H1 (cell line): Measurements from ENCODE around the gene NUSAP1. TPM values are rescaled to one million over a fixed set of nuclear protein-coding genes. Genes with fewer than 3 reads are reported as not detected.

Experiments used
- CTCF ChIA-PET: fragments of 300-600 bp; sonication (Branson Sonifier 250); formaldehyde crosslinking; loops from one replicate; lab custom pipeline; 2021; ENCODE audit not compliant: partially characterized antibody; lab: Charles Lee
- POLR2A ChIA-PET: fragments of 300-600 bp; sonication (Branson Sonifier 250); formaldehyde crosslinking; loops from one replicate; lab custom pipeline; 2021; ENCODE audit warnings: inconsistent platforms; ENCODE audit not compliant: partially characterized antibody; lab: Charles Lee
- DNase-seq, 2 experiments: peaks; one replicate each; pipeline versions ENCODE4 v3.0.0 to v3.0.0-alpha.2; 2010 to 2022; ENCODE audit warnings: low spot score in 2 of 2, low read depth in 1 of 2, mixed read lengths in 1 of 2
- FAIRE-seq: peaks from 2 replicates; lab custom pipeline; 2011; peaks lifted over from hg19 to GRCh38; lab: Jason Lieb, UNC
- H2AFZ ChIP-seq: 2 replicates; pipeline ENCODE4 v1.8.1; 2012; ENCODE audit warnings: low read length, inconsistent platforms
- H2AK5ac ChIP-seq: 2 replicates; pipeline ENCODE4 v1.6.1; 2013; ENCODE audit warnings: low read depth, low read length
- H2BK120ac ChIP-seq: replicated peaks from 2 replicates; pipeline ENCODE3; 2013; ENCODE audit warnings: low read depth, low read length, inconsistent platforms
- H2BK12ac ChIP-seq: 2 replicates; pipeline ENCODE4 v1.6.1; 2013; ENCODE audit warnings: low read depth, low read length
- H2BK15ac ChIP-seq: 2 replicates; pipeline ENCODE4 v1.6.1; 2013; ENCODE audit warnings: low read length
- H2BK20ac ChIP-seq: 2 replicates; pipeline ENCODE4 v1.6.1; 2013; ENCODE audit warnings: low read length
- H2BK5ac ChIP-seq: 2 replicates; pipeline ENCODE4 v1.6.1; 2013; ENCODE audit warnings: low read depth, low read length
- H3K14ac ChIP-seq: 2 replicates; pipeline ENCODE4 v1.6.1; 2013; ENCODE audit warnings: inconsistent platforms; ENCODE audit not compliant: insufficient read length
- H3K18ac ChIP-seq: 2 replicates; pipeline ENCODE4 v1.6.1; 2013; ENCODE audit warnings: low read length; ENCODE audit errors: extremely low read depth
- H3K23ac ChIP-seq: 2 replicates; pipeline ENCODE4 v1.6.1; 2013; ENCODE audit warnings: inconsistent platforms; ENCODE audit not compliant: insufficient read length
- H3K23me2 ChIP-seq: 2 replicates; pipeline ENCODE4 v1.6.1; 2013; ENCODE audit warnings: low read depth, low read length
- H3K27ac ChIP-seq: 2 replicates; pipeline ENCODE4 v1.6.1; 2011; ENCODE audit warnings: low read depth, low read length, inconsistent platforms
- H3K27me3 ChIP-seq, 4 experiments: replicated peaks in 1 of 4; 1 replicate in 1 of 4; 2 replicates in 3 of 4; pipeline versions ENCODE4 v1.6.1 to v1.8.1; 2011 to 2013; ENCODE audit warnings: low read length in 3 of 4, mild to moderate bottlenecking in 3 of 4, inconsistent platforms in 2 of 4, mixed read lengths in 2 of 4, moderate library complexity in 1 of 4; ENCODE audit not compliant: control insufficient read depth in 3 of 4, insufficient read depth in 3 of 4; ENCODE audit errors: extremely low read depth in 1 of 4
- H3K36me3 ChIP-seq, 4 experiments: 2 replicates each; pipeline versions ENCODE4 v1.6.1 to v1.8.1; 2011 to 2013; ENCODE audit warnings: mild to moderate bottlenecking in 4 of 4, low read length in 3 of 4, moderate library complexity in 2 of 4, control low read depth in 1 of 4, inconsistent platforms in 1 of 4; ENCODE audit not compliant: insufficient read depth in 4 of 4, control insufficient read depth in 2 of 4
- H3K4ac ChIP-seq: replicated peaks from 2 replicates; pipeline ENCODE3; 2013; ENCODE audit warnings: low read length, low read depth, mixed read lengths, inconsistent platforms; ENCODE audit not compliant: insufficient read length
- H3K4me1 ChIP-seq, 4 experiments: replicated peaks in 1 of 4; 1 replicate in 1 of 4; 2 replicates in 3 of 4; pipeline versions ENCODE4 v1.6.1 to v1.8.1; 2011 to 2013; ENCODE audit warnings: low read length in 3 of 4, inconsistent platforms in 2 of 4, mixed read lengths in 1 of 4; ENCODE audit not compliant: insufficient read depth in 4 of 4, control insufficient read depth in 3 of 4
- H3K4me2 ChIP-seq, 2 experiments: 2 replicates each; pipeline versions ENCODE4 v1.6.1 to v1.8.1; 2011 to 2013; ENCODE audit warnings: low read depth in 2 of 2, low read length in 2 of 2, control low read depth in 1 of 2, inconsistent platforms in 1 of 2, mild to moderate bottlenecking in 1 of 2; ENCODE audit not compliant: insufficient read depth in 1 of 2
- H3K4me3 ChIP-seq, 4 experiments: fragments of 200-600, 300-600 bp in 1 of 4; sonication (generic), shearing (Covaris generic), sonication (Bioruptor Twin) in 1 of 4; 2 replicates each; pipeline versions ENCODE4 v1.5.1 to v1.8.1; 2011 to 2016; ENCODE audit warnings: low read length in 4 of 4, low read depth in 3 of 4, control low read depth in 2 of 4, inconsistent platforms in 2 of 4, mild to moderate bottlenecking in 2 of 4, mixed read lengths in 1 of 4, moderate library complexity in 1 of 4; ENCODE audit not compliant: insufficient read depth in 2 of 4; ENCODE audit errors: extremely low read depth in 1 of 4
- H3K56ac ChIP-seq: replicated peaks from 2 replicates; pipeline ENCODE3; 2013; ENCODE audit warnings: low read depth, mild to moderate bottlenecking, mixed read lengths, low read length, inconsistent platforms; ENCODE audit not compliant: insufficient read length
- H3K79me1 ChIP-seq: 2 replicates; pipeline ENCODE4 v1.6.1; 2013; ENCODE audit warnings: low read depth, low read length, control low read depth
- H3K79me2 ChIP-seq, 2 experiments: 2 replicates each; pipeline versions ENCODE4 v1.6.1 to v1.8.1; 2012 to 2013; ENCODE audit warnings: low read length in 2 of 2, mild to moderate bottlenecking in 2 of 2, inconsistent platforms in 1 of 2; ENCODE audit not compliant: insufficient read depth in 2 of 2, control insufficient read depth in 1 of 2
- H3K9ac ChIP-seq, 4 experiments: replicated peaks in 1 of 4; 1 replicate in 1 of 4; 2 replicates in 3 of 4; pipeline versions ENCODE4 v1.6.1 to v1.8.1; 2011 to 2013; ENCODE audit warnings: low read depth in 3 of 4, low read length in 3 of 4, control low read depth in 2 of 4, mild to moderate bottlenecking in 2 of 4, moderate library complexity in 2 of 4, inconsistent platforms in 1 of 4; ENCODE audit errors: extremely low read depth in 1 of 4
- H3K9me3 ChIP-seq, 2 experiments: 2 replicates each; pipeline versions ENCODE4 v1.6.1 to v1.8.1; 2012 to 2013; ENCODE audit warnings: mild to moderate bottlenecking in 2 of 2, moderate library complexity in 2 of 2, control low read depth in 1 of 2, inconsistent platforms in 1 of 2, low read depth in 1 of 2, low read length in 1 of 2, mixed read lengths in 1 of 2; ENCODE audit not compliant: insufficient read depth in 2 of 2
- H4K20me1 ChIP-seq, 2 experiments: replicated peaks in 1 of 2; 2 replicates each; pipeline versions ENCODE3 to v1.8.1; 2011 to 2013; ENCODE audit warnings: inconsistent platforms in 2 of 2, low read length in 2 of 2, mild to moderate bottlenecking in 1 of 2; ENCODE audit not compliant: insufficient read depth in 2 of 2, control insufficient read depth in 1 of 2
- H4K5ac ChIP-seq: 2 replicates; pipeline ENCODE4 v1.6.1; 2013; ENCODE audit warnings: low read length, low read depth, mixed read lengths, inconsistent platforms; ENCODE audit not compliant: insufficient read length
- H4K8ac ChIP-seq: 2 replicates; pipeline ENCODE4 v1.8.0; 2013; ENCODE audit warnings: mild to moderate bottlenecking, moderate library complexity, low read length, inconsistent platforms; ENCODE audit not compliant: insufficient read depth; ENCODE audit errors: extremely low read depth
- H4K91ac ChIP-seq: replicated peaks from 2 replicates; pipeline ENCODE3; 2013; ENCODE audit warnings: low read length, mixed read lengths, inconsistent platforms; ENCODE audit not compliant: insufficient read length
- ATF3 ChIP-seq: IDR thresholded peaks from 2 replicates; pipeline ENCODE4 v1.6.1; 2011; ENCODE audit warnings: low read depth, mild to moderate bottlenecking, low read length; ENCODE audit not compliant: insufficient read depth
- CEBPB ChIP-seq: IDR thresholded peaks from 2 replicates; pipeline ENCODE4 v1.6.1; 2012; ENCODE audit warnings: low read depth, low read length
- CHD2 ChIP-seq: IDR thresholded peaks from 2 replicates; pipeline ENCODE4 v1.6.1; 2012; ENCODE audit warnings: low read length, improper control_type of control experiment
- CTBP2 ChIP-seq: IDR thresholded peaks from 2 replicates; pipeline ENCODE4 v1.7.0; 2011; ENCODE audit warnings: borderline replicate concordance, mild to moderate bottlenecking, moderate library complexity, mixed read lengths, low read length; ENCODE audit not compliant: insufficient read depth, insufficient read length
- CTCF ChIP-seq, 3 experiments: IDR thresholded peaks; 1 replicate in 2 of 3; 2 replicates in 1 of 3; pipeline versions ENCODE4 v1.5.1 to v1.6.1; 2011; ENCODE audit warnings: low read length in 3 of 3, mild to moderate bottlenecking in 3 of 3, inconsistent platforms in 2 of 3, low read depth in 1 of 3, moderate library complexity in 1 of 3; ENCODE audit not compliant: insufficient read depth in 1 of 3; ENCODE audit errors: control extremely low read depth in 1 of 3
- GTF2F1 ChIP-seq: IDR thresholded peaks from 2 replicates; pipeline ENCODE4 v1.6.1; 2012; ENCODE audit warnings: low read depth, low read length, improper control_type of control experiment, borderline replicate concordance
- MAFK ChIP-seq: IDR thresholded peaks from 2 replicates; pipeline ENCODE4 v1.6.1; 2012; ENCODE audit warnings: low read depth, mild to moderate bottlenecking, improper control_type of control experiment, low read length
- NANOG ChIP-seq: IDR thresholded peaks from 2 replicates; pipeline ENCODE4 v1.6.1; 2011; ENCODE audit warnings: low read length, low read depth, mild to moderate bottlenecking, inconsistent platforms; ENCODE audit not compliant: insufficient read depth, poor library complexity, severe bottlenecking
- RFX5 ChIP-seq: IDR thresholded peaks from 2 replicates; pipeline ENCODE4 v1.6.1; 2011; ENCODE audit warnings: low read depth, low read length, improper control_type of control experiment, borderline replicate concordance
- RXRA ChIP-seq: IDR thresholded peaks from 2 replicates; pipeline ENCODE4 v1.6.1; 2011; ENCODE audit warnings: low read depth, mild to moderate bottlenecking, low read length, moderate library complexity; ENCODE audit not compliant: insufficient read depth
- SP2 ChIP-seq: IDR thresholded peaks from 2 replicates; pipeline ENCODE4 v1.6.1; 2012; ENCODE audit warnings: mild to moderate bottlenecking, low read length, inconsistent platforms
- WGBS, 2 experiments: shearing (Covaris generic) in 1 of 2; methylation state at CpG; one replicate each; pipeline versions ENCODE4 v1.1.6 to v1.1.7; 2013 to 2015; ENCODE audit warnings: low lambda C conversion rate in 2 of 2, mixed read lengths in 2 of 2, inconsistent platforms in 1 of 2, low coverage in 1 of 2, missing lambda C conversion rate in 1 of 2; ENCODE audit not compliant: insufficient replicate concordance in 2 of 2, insufficient coverage in 1 of 2, insufficient read length in 1 of 2; ENCODE audit errors: extremely low coverage in 1 of 2, missing lambda C conversion rate in 1 of 2; 5-methylcytosine and 5-hydroxymethylcytosine counted together
- polyA plus RNA-seq, 7 experiments: library from polyadenylated mRNA; depleted of rRNA in 3 of 7; stranded (reverse) in 5 of 7; unstranded in 2 of 7; fragments of >200 nt in 5 of 7; fragments of 200-250 nt in 2 of 7; gene quantifications; 1 replicate in 5 of 7; 2 replicates in 1 of 7; 4 replicates in 1 of 7; pipeline versions ENCODE4 v1.2.1 to v1.2.3, GENCODE V29; 2011 to 2013; ENCODE audit warnings: missing spikeins in 2 of 7, mixed read lengths in 2 of 7
- total RNA-seq: library from RNA; stranded (reverse); fragmentation: NEBNext Ultra II Directional; extraction: Animal tissue kit (Norgen Biotek cat#: 25700); gene quantifications from 2 replicates; pipeline ENCODE4 v1.2.1, GENCODE V29; 2021

NUSAP1 gene
- total and polyA plus RNA-seq, 2 of the 8 experiments (the other 6 are each of a cell fraction or from before 2014, with no cell fraction given), result 60.8 to 144 TPM

- H3K4me1 ChIP-seq, result no peaks in the 10 kb centered on the region
- H3K9me3 ChIP-seq, result peaks cover 0 to 12% of the 10 kb centered on the region in 2 experiments; a peak in 1 of 4 replicates
- no peak overlapping the region for H3K18ac ChIP-seq
- no peak overlapping the region for H2BK120ac ChIP-seq
- DNase-seq (no peak), FAIRE-seq (no peak)
- no peak overlapping the region for H2BK12ac ChIP-seq
- H2AFZ ChIP-seq, result no peak overlapping the region
- CTCF ChIA-PET, result no interaction called here
- no peak overlapping the region for H3K4me2 ChIP-seq
- H3K27me3 ChIP-seq, result no peaks in the 10 kb centered on the region
- POLR2A ChIA-PET, result no interaction called here
- 80% methylated on average over 3 of the region's 4 CpGs; no CpG with 5 or more reads in 1 of the 2 experiments for WGBS, 2 experiments
- no peak overlapping the region for H2BK5ac ChIP-seq
- no peak overlapping the region for H3K9ac ChIP-seq
- no peak overlapping the region for H2BK15ac ChIP-seq
- H3K79me1 ChIP-seq, result no peaks in the 10 kb centered on the region
- no peak overlapping the region for H2BK20ac ChIP-seq
- H3K4ac ChIP-seq, result no peak overlapping the region
- no peaks in the 10 kb centered on the region for H3K23me2 ChIP-seq
- no peak overlapping the region for H4K91ac ChIP-seq
- no peak overlapping the region for H3K56ac ChIP-seq
- no peak overlapping the region for H2AK5ac ChIP-seq
- peaks cover 0 to 2% of the 10 kb centered on the region in 2 experiments for H4K20me1 ChIP-seq
- H4K8ac ChIP-seq, result no peak overlapping the region
- no peak overlapping the region for H3K23ac ChIP-seq
- H3K14ac ChIP-seq, result no peak overlapping the region
- H4K5ac ChIP-seq, result no peak overlapping the region
- peaks cover 14 to 74% (median 51%) of the 10 kb centered on the region in 4 experiments for H3K36me3 ChIP-seq
- no peak overlapping the region for H3K4me3 ChIP-seq
- H3K79me2 ChIP-seq, result no peaks in the 10 kb centered on the region
- no peak overlapping the region for H3K27ac ChIP-seq
- no peak for TF ChIP-seq CTCF (IDR thresholded peaks at IDR 0.05; ENCODE audit: control extremely low read depth in 1 of 3, insufficient read depth in 1 of 3, low read depth in 1 of 3, low read length in 3 of 3)
- no peak for TF ChIP-seq SP2
- no peak for TF ChIP-seq ATF3
- no peak for TF ChIP-seq RXRA
- no peak for TF ChIP-seq NANOG
- TF ChIP-seq RFX5, result no peak
- no peak for TF ChIP-seq GTF2F1
- no peak for TF ChIP-seq MAFK
- TF ChIP-seq CEBPB, result no peak
- TF ChIP-seq CTBP2, result no peak
- no peak for TF ChIP-seq CHD2
These were observed 45.3 kb downstream of the NUSAP1 start for GRCh38 chr15:41377978-41378377.
